ENCODE measurements around the gene RFX5.
"Not testable (repeated sequence)": the region's sequence is repeated elsewhere in the genome, so short reads cannot be mapped to it uniquely, and the experiment has no call there.

RFX5 gene

GRCh38 chr1:151361883-151362282, 14.8 kb upstream of the RFX5 start:
- DNase-seq = no peak

- DNase-seq = no peak
Observed at GRCh38 chr1:151356696-151357095, 9.6 kb upstream of the RFX5 start.

GRCh38 chr1:151352021-151352718, 5.1 kb upstream of the RFX5 start:
- DNase-seq = no peak

DNA sequence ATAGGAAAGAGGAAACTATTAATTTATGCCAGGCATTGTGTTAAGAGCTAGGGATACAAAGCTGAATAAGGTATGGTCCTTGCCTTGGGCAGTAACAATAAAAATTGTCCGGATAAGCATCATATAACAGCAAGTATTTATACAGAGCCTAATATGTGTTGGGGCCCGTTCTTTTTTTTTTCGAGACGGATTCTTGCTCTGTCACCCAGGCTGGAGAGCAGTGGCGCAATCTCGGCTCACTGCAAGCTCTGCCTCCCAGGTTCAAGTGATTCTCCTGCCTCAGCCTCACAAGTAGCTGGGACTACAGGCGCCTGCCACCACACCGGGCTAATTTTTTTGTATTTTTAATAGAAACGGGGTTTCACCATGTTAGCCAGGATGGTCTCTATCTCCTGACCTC, 3.3 kb upstream of the RFX5 start:
- DNase-seq = not testable (repeated sequence)

- no peak for DNase-seq
Observed at GRCh38 chr1:151347523-151348246, 633 bp upstream of the RFX5 start.

DNA sequence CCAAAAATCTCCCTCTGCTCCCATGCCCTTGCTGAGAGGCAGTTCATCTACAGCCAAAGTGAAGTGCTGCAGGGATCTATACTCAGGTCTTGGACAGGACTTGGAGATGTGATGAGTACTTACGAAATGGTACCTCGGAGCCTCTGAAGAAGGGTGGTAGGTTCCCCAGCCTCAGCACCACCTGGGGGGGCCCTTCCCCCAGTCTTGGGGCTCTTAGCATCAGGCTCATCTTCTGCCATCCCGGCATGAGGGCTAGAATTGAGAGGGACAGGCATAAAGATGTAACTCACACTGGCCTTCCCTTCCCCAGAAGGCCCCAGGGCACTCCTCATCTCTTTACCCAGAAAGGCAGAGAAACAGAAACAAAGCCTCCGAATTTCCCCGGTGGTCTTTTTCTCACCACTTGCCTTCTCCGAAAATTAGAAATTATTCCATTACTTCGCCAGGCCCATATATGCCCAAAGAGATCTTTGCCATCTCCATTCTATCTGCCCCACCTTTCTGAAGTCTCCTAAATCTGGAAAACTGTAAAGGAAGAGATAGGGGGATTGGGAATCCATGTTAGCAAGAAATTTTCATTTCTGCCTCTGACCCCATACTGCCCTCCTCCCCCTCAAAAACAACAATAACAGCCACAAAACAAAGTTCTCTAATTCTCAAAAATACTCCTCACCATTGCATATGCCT, 827 bp downstream of the RFX5 start:
- DNase-seq = no peak

- no peak for DNase-seq
Observed at GRCh38 chr1:151344291-151344690, 2.8 kb downstream of the RFX5 start.

GRCh38 chr1:151343587-151343986, 3.5 kb downstream of the RFX5 start:
- no peak for DNase-seq

DNA sequence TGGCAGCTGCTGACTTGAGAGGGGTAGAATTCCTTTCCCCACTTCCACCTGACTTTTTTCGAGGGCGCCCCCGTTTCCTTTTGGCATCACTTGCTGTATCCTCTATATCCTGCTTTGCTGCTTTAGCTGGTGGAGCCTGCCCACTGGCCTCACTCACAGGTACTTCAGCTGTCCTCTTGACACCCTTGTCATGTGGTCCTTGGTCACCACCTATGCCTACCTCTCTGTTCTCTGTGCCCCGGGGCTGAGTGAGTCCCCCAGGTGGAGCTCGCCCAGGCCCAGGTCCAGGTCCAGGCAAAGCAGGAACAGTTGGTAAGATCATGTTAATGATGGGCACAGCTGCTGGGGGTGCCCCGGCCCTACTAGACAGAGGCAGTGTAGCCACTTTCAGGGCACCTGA, 4.5 kb downstream of the RFX5 start:
- DNase-seq = no peak

- no peak for DNase-seq
Observed at GRCh38 chr1:151342021-151342420, 5.0 kb downstream of the RFX5 start.

- peak; percentile 92 for DNase-seq
Observed at GRCh38 chr1:151340870-151341754, 5.9 kb downstream of the RFX5 start.

DNA sequence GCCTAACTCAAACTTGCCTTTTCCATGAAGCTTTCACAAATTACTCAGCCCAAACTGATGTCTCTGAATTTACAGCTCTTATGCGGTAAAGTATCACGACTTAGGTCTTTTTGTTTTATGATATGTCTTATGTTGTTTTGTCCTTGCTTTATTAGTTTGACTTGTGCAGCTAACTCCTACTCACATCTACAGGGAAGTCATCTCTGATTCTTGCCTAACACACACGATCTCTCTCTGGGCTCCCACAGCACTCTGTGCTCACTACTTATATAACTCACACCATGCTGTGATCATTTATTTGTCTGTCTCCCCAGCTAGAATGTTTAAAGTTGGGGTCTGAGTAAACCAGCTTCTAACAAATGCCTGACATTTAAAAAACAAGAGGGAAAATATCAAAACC, 10.5 kb downstream of the RFX5 start:
- no peak for DNase-seq

- DNase-seq = no peak
Observed at GRCh38 chr1:151334822-151335221, 12.2 kb downstream of the RFX5 start.

- no peak for DNase-seq
Observed at GRCh38 chr1:151327903-151328674, 19.0 kb downstream of the RFX5 start.

- peak; percentile 100 for DNase-seq
Observed at GRCh38 chr1:151327223-151327902, 19.7 kb downstream of the RFX5 start, which contains the start of gene PI4KB. Gene PI4KB, minus strand, starts transcription at chr1:151327416. Its CDS starts 10,935 bp downstream, at chr1:151316481.

DNA sequence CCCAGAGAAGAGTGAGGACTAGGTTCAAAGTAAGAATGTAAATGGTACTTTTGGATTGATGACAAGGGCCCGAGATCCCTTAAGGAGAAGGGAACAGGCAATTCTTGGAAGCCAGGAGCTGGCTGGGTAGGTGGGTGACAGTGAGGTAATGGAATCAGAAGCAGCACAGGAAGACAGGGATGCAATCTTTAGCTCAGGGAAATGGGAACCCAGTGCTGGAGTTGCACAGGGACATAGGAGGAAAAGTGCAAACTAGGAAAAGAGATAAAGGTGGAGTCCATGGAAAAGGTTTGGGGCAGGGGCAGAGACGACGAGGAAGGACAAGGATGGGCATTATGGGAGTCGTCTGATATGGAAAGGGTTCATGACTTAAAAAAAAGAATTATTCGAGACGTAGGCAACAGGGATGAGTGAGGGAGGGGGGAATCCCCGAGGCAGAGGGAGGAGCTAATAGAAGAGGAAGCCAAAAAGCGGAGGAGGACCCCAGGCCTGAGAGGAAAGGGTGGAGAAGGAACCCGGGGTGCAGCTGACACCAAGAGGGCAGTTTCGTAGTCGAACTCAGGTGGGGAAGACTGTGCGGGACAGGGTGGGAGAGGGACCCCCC, 20.3 kb downstream of the RFX5 start:
- DNase-seq = no peak

DNA sequence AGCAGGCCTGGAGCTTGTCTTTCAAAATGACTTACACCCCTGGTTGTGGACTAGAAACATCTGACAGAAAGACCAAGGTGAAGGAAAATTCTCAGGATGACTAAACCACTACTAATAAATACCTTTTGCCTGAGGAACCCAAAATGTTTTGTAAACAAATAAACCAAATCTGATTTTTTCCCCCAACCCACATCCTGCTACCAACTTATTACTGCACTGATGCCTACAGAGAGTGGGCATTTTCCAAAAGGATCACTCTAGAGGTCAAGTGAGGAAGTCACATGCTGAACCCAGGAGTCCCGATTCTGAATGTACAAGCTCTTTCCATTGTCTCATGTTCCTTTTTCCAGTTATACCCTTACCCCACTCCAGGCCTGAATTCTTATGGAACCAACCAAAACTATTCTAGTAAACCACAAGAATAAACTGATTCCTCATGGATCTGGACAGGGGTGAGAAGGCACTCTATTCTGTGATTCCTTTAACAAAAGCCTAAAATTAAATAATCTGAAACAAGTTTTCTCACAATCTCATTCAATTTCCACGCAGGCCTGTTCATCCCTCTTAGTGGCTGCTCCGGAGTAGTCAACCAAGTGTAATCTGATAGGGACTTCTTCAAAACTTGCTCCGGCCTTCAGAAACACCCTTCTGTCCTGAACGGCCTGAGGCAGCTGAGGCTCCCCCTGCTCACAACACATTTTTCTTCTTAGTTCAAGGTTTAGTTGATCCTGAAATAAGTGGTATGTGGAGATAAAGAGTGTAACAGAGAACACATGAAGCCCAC, 21.2 kb downstream of the RFX5 start:
- DNase-seq = no peak

- DNase-seq = no peak
Observed at GRCh38 chr1:151325231-151325630, 21.8 kb downstream of the RFX5 start.

DNA sequence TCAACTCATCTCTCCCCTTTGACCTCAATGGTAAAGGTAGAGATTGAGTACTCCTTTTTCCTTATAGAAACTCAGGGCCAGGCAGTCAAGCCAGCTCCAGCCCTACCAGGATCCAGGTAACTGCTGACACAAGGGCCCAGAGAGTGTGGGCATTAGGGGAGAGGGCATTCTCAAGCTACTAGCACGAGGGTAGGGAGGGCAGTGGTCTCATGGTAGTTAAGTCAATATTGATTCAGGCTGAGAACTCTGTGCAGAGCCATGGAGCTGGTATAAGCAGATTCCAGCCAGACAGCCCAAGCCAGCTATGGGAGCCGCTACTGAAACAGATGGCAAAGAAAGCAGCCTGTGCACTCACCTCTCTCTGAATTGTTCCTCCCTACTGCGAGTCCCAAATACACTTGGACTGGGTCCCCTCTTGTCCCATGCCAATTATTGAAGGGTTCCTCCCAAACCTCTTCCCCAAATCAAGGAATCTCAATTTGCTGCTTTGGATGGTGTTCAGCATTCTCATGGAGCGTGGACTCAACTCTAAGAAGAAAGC, 22.6 kb downstream of the RFX5 start:
- no peak for DNase-seq

GRCh38 chr1:151318975-151319374, 28.1 kb downstream of the RFX5 start:
- no peak for DNase-seq

All from NCI-H526 treated with DMSO at 0.1 percent for 48 hours (cell line).